ENCODE data around the gene MYH9. TPM values are rescaled to one million over a fixed set of nuclear protein-coding genes. Genes with fewer than 3 reads are reported as not detected.

Gene MYH9
- total and polyA plus RNA-seq, 2 donors (not counting 1 experiment from before 2014, with no cell fraction given): 108 to 554 TPM

- Histone ChIP-seq H3K79me2 (ENCODE audit: control insufficient read depth, insufficient read depth, low read length) (peaks cover 16% of the 10 kb centered on the region), H3K27me3 (replicated peaks in 1 of 4; ENCODE audit: control extremely low read depth in 1 of 4, control insufficient read depth in 3 of 4, insufficient read depth in 4 of 4, low read length in 3 of 4) (no peaks in the 10 kb centered on the region), H3K36me3 (replicated peaks in 1 of 2; ENCODE audit: control extremely low read depth in 1 of 2, control insufficient read depth in 1 of 2, extremely low read depth in 1 of 2, insufficient read depth in 2 of 2, low read length in 1 of 2) (no peaks in the 10 kb centered on the region), H3K9ac (ENCODE audit: low read length) (no peak overlapping the region), H2AFZ (ENCODE audit: insufficient read depth, low read depth, low read length, poor library complexity, severe bottlenecking) (no peak overlapping the region), H3K4me1 (ENCODE audit: control insufficient read depth in 2 of 2, insufficient read depth in 2 of 2, low read length in 2 of 2) (peaks cover 33 to 63% of the 10 kb centered on the region in 2 donors), H3K4me2 (replicated peaks; ENCODE audit: low read depth, low read length, poor library complexity, severe bottlenecking) (no peak overlapping the region), H3K4me3 (ENCODE audit: control extremely low read depth in 1 of 5, extremely low read depth in 1 of 5, insufficient read depth in 1 of 5, low read depth in 2 of 5, low read length in 4 of 5) (no peak overlapping the region), H3K27ac (ENCODE audit: low read length in 2 of 2) (no peak overlapping the region), H3K9me3 (ENCODE audit: control extremely low read depth in 1 of 3, control insufficient read depth in 2 of 3, insufficient read depth in 1 of 3, low read length in 2 of 3) (peaks cover 0 to 13% (median 0%) of the 10 kb centered on the region in 3 donors), H4K20me1 (ENCODE audit: control insufficient read depth, insufficient read depth, low read length, poor library complexity, severe bottlenecking) (no peaks in the 10 kb centered on the region)
- Mint-ChIP-seq H3K4me1 (peaks cover 54% of the 10 kb centered on the region), H3K27me3 (no peaks in the 10 kb centered on the region), H3K27ac (peak overlapping the region; percentile 29), H3K9me3 (ENCODE audit: insufficient read depth) (no peaks in the 10 kb centered on the region), H3K4me3 (no peak overlapping the region)
- ChIA-PET POLR2A (no interaction called here), CTCF (interaction anchor here (1.4 to 1.6 kb wide), 2 partner anchors 20 to 57 kb away, joined by 3 to 7 read pairs; no protein-coding TSS in a partner anchor)
- intact Hi-C loops (cut with micrococcal nuclease): no loop called here
- DNase-seq (no peak), ATAC-seq (ENCODE audit: low read depth) (no peak)
- 99% methylated on average over 7 of the region's 11 CpGs for WGBS (ENCODE audit: insufficient coverage)
- TF ChIP-seq CTCF (IDR thresholded peaks at IDR 0.05) (no peak), EZH2 (IDR thresholded peaks at IDR 0.05; ENCODE audit: borderline replicate concordance, insufficient read depth, low read depth, low read length, poor library complexity, severe bottlenecking) (no peak)
Observed at GRCh38 chr22:36413022-36413775, 25.4 kb upstream of the MYH9 start.

- Histone ChIP-seq H3K36me3 (replicated peaks in 1 of 2; ENCODE audit: control extremely low read depth in 1 of 2, control insufficient read depth in 1 of 2, extremely low read depth in 1 of 2, insufficient read depth in 2 of 2, low read length in 1 of 2) (no peaks in the 10 kb centered on the region), H4K20me1 (ENCODE audit: control insufficient read depth, insufficient read depth, low read length, poor library complexity, severe bottlenecking) (no peaks in the 10 kb centered on the region), H3K27ac (ENCODE audit: low read length in 2 of 2) (no peak overlapping the region), H3K4me1 (ENCODE audit: control insufficient read depth in 2 of 2, insufficient read depth in 2 of 2, low read length in 2 of 2) (peaks cover 44 to 70% of the 10 kb centered on the region in 2 donors), H3K27me3 (replicated peaks in 1 of 4; ENCODE audit: control extremely low read depth in 1 of 4, control insufficient read depth in 3 of 4, insufficient read depth in 4 of 4, low read length in 3 of 4) (no peaks in the 10 kb centered on the region), H2AFZ (ENCODE audit: insufficient read depth, low read depth, low read length, poor library complexity, severe bottlenecking) (no peak overlapping the region), H3K9me3 (ENCODE audit: control extremely low read depth in 1 of 3, control insufficient read depth in 2 of 3, insufficient read depth in 1 of 3, low read length in 2 of 3) (peaks cover 0 to 13% (median 0%) of the 10 kb centered on the region in 3 donors), H3K9ac (ENCODE audit: low read length) (no peak overlapping the region), H3K4me3 (ENCODE audit: control extremely low read depth in 1 of 5, extremely low read depth in 1 of 5, insufficient read depth in 1 of 5, low read depth in 2 of 5, low read length in 4 of 5) (no peak overlapping the region), H3K4me2 (replicated peaks; ENCODE audit: low read depth, low read length, poor library complexity, severe bottlenecking) (no peak overlapping the region), H3K79me2 (ENCODE audit: control insufficient read depth, insufficient read depth, low read length) (peaks cover 16% of the 10 kb centered on the region)
- H3K4me1 Mint-ChIP-seq: peaks cover 56% of the 10 kb centered on the region
- H3K9me3 Mint-ChIP-seq (ENCODE audit: insufficient read depth): no peaks in the 10 kb centered on the region
- CTCF ChIA-PET: interaction anchor here (0.5 to 1.4 kb wide), 3 partner anchors 23 to 59 kb away, joined by 3 to 5 read pairs (median 3); partner anchors contain the start of gene MYH9
- H3K27me3 Mint-ChIP-seq: no peaks in the 10 kb centered on the region
- ATAC-seq (ENCODE audit: low read depth): no peak
- no peak overlapping the region for H3K4me3 Mint-ChIP-seq
- no peak for TF ChIP-seq CTCF (IDR thresholded peaks at IDR 0.05)
- TF ChIP-seq EZH2 (IDR thresholded peaks at IDR 0.05; ENCODE audit: borderline replicate concordance, insufficient read depth, low read depth, low read length, poor library complexity, severe bottlenecking): no peak
- WGBS (ENCODE audit: insufficient coverage): 14% methylated on average over 1 of the region's 6 CpGs
- intact Hi-C loops (cut with micrococcal nuclease): no loop called here
- DNase-seq: no peak
- no peak overlapping the region for H3K27ac Mint-ChIP-seq
- POLR2A ChIA-PET: interaction anchor here (0.7 kb wide), 1 partner anchor 109 kb away, joined by 3 read pairs; no protein-coding TSS in a partner anchor
Observed at GRCh38 chr22:36411589-36412258, 24.0 kb upstream of the MYH9 start.
